Stimulated activated CD8-positive, alpha-beta memory T cell treated with anti-CD3 and anti-CD28 coated beads, Interleukin-15, amount 100 ng/mL, for 4 hours (primary cell): ENCODE data around the gene PRKAG3.

Source experiments
- DNase-seq, 2 donors: peaks; one replicate each; pipeline ENCODE4 v3.0.0-alpha.2; 2020; ENCODE audit warnings: low read depth in 2 of 2

PRKAG3 gene

DNA sequence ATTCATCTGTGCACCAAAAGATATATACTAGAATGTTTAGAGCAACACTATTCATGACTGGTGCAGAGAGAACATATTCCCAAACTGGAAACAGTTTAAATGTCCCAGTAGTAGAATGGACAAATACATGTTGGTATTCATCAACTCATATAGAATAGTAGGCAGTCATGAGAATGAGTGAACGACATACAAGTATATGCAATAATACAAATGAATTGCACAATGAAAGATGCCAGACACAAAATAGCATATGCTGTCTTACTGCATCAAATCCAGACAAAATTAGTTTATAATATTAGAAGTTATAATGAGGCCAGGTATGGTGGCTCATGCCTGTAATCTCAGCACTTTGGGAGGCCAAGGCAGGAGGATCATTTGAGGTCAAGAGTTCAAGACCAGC lies 8.3 kb upstream of the PRKAG3 start:
- no peak for DNase-seq

DNA sequence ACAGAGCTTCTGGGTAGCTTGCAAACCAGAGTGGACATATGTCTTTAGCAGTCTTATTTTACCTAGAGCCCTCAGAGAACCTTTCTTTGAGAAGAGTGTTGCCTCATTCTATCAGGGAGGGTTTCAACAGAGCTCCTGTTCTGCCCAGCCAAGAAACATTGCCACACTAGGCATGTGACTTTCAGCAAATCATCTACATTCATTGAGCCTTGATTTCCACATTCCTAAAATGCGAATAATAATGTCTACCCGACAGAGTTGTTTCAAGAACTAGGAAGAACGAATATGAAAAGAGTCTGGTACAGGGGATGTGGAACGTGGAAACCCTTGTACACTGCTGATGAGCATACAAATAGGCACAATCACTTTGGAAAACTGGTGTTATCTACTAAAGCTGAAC lies 7.8 kb upstream of the PRKAG3 start:
- DNase-seq, result no peak

DNA sequence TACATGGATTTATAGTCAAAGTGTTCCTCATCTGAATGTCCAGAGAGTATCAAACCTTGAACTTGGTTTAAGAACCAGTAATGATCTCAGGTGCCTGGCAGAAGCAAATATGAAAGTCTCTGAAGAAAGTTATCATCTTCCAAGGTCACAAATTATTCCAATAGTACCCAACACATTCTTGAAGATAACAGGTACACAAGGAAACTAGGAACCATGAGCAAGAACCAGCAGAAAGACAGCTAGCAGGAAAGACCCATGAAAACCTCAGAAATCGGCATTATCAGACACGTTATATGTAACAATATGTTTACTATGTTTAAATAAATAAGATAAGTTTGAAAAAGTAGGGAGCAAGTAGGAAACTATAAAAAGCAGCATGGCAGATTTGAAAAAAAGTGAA lies 5.9 kb upstream of the PRKAG3 start:
- DNase-seq, result no peak

GRCh38 chr2:218834685-218835084 lies 3.1 kb upstream of the PRKAG3 start:
- DNase-seq, result no peak

DNA sequence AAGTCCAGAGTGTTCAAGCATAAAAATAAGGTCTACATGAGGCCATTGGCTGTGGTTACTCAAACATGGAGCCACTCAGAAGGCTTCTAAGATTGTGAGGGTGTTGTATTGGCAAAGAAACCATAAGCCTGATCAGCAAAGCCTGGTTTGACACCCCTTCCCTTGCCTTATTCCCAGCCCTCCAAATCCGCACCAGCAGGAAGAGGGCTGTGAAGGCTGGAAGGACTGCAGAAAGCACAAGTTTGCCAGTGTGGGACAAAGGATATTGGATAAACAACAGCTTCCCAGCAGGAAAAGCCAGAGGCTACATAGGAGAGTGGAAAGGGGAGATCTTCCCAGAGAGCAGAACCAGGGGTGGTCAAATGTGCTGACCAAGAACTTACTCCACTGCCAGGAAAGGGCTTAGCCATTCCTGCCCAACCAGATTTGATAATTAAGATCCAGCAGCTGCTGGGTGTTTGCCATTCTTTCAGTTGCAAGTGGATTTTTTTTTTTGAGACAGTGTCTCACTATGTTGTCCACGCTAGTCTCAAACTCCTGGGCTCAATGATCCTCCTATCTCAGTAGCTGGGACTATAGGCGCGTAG lies 1.5 kb upstream of the PRKAG3 start:
- no peak for DNase-seq

GRCh38 chr2:218832520-218832919 lies 917 bp upstream of the PRKAG3 start:
- DNase-seq, result no peak

GRCh38 chr2:218832081-218832480 lies 478 bp upstream of the PRKAG3 start:
- no peak for DNase-seq

DNA sequence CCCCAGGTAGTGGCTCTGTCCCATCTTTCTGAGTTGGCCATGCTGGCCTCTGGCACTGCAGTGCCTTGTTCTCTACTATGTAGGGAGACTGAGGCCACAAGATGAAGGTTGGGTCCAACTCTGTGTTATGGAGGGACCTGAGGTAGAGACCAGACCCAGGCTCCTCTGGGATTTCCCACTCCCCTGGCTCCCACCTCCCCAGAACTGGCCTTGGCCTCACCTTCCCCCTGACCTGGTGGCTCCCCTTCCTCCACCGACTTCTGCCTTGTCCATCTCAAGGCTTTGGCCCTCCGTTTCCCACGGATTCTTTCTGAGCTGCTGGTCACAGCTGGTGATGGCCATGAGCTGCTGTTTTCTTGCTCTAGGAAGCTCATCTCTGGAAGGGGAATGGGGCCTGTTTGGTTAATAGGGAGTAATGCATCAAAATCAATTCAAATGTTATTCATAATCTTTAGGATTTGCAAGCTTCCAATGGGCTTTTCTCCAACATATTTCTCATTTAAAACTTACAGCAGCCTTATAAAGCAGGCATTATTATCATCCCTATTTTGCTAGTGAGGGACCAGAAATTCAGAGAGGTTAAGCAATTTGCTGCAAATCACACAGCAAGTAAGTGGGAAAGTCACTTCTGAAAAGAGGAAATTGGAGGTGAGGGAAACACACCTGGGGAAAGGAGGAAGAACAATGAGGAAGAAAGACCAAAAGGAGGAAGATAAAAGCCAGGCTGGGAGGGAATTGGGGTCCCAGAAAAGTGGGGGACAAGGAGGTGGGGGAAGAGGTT lies 887 bp downstream of the PRKAG3 start:
- no peak for DNase-seq

DNA sequence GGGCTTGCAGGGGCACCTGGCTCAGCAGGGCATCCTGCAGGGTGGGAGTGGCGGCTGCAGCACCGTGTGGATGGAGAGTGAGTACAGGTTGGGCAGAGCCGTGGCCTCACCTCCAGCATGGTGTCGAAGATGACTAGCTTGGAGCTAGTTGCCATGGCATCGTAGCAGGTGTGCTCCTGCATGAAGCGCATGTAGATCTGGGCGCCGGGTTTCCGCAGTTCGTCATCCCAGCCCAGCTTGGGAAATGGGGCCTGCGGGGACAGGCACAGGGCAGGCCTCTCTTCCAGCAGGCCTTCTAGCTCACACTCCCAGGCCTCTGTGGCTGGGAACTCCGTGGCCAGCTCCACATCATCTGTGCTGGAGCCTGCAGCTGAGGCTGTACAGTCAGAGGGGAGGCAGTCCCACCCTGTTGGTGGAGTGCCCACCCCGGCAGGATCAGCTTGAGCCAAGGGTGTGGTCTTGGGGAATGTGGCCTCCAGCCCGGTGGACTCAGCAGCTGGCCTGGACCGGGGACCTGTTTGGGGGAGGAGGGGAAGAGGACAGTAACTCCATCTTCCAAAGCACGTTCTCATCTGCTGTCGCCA lies 1.6 kb downstream of the PRKAG3 start:
- DNase-seq, result no peak

DNA sequence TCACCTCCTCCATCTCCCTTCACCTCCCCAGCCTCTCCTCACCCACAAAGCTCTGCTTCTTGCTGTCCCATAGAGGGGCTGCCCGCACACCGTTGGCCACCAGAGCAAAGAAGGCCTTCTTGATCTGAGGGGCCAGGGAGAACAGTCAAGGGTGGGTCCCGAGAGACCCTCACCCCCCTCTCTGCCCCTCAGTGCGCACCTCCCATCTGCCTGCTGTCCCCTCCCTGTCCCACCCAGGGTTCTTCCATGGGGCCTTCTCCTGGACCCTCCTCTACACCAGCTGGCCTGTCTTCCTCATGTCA lies 3.2 kb downstream of the PRKAG3 start:
- DNase-seq, result no peak

- no peak for DNase-seq
These were observed 3.7 kb downstream of the PRKAG3 start for GRCh38 chr2:218827701-218828476.

GRCh38 chr2:218826791-218827190 lies 4.8 kb downstream of the PRKAG3 start:
- no peak for DNase-seq

- DNase-seq, result no peak
These were observed 7.6 kb downstream of the PRKAG3 start for GRCh38 chr2:218824004-218824403.

- no peak for DNase-seq
These were observed 8.3 kb downstream of the PRKAG3 start for GRCh38 chr2:218823196-218823855.

DNA sequence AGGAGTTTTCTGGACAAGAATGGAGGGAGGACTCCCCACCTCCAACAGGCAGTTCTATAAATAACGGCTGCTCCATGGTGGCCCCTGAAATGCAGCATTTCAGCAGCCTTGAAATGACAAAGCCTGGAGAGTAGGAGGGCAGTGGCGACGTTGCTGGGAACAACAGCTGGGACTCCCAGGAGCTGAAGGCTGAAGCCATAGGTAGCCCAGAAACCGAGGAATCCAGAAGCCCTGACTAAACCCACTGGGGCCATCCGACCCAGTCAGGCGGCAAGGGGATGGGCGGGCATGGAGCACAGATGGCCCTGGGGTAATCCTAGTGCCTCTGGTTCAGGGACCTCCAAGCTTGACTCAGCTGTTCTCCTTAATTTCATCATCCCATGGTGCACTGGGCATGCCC lies 9.0 kb downstream of the PRKAG3 start:
- no peak for DNase-seq

- no peak for DNase-seq
These were observed 9.9 kb downstream of the PRKAG3 start for GRCh38 chr2:218821605-218822211.

DNA sequence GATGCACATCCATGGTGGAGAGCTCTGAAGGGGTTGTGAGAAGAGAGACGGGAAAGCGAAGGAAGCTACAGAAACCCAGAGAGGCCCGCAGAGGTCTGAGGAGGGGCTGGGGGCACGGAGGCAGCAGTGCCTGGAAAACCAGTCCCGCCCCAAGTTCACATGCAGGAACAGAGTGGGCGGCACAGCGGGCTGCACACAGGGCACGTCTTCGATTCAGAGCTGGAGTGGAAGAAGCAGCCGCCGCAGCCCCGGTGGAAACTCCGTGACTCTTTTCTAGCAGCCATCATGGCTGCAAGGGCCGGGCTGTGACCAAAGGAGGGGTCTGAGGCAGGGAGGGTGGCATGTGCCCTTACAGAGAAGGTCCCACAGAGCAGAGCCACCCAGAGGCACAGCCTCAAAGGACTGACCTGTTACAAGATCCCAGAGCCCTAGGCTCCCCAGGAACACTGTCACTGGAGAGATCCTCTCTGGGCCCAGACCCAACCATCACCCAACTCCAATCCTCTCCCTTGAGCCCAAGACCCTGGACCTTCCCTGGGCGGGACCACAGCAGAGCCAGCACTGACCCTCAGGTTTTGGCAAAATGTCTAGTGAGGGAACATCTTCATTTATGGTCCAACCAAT lies 10.7 kb downstream of the PRKAG3 start:
- DNase-seq, result no peak

DNA sequence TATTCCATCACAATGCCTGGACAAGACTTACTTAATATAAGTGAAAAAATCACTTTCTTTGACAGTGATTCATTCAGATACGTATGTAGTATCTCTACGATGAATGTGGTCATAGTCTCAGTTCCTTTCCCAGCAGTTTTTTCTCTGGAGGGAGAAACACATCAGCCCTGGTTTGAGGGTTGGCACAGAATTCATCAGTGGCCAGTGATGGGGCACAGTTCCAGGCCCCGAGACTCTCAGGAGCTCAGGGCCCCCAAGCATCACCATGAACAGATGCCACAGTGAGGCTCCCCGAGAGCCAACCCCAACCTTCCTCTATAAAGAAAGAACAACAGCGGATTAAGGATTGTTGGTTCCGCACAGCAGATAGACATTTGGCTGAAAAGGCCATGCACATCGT lies 12.5 kb downstream of the PRKAG3 start:
- DNase-seq, result no peak

- DNase-seq, result no peak
These were observed 15.0 kb downstream of the PRKAG3 start for GRCh38 chr2:218816561-218817011.

GRCh38 chr2:218815649-218816048 lies 16.0 kb downstream of the PRKAG3 start:
- DNase-seq, result no peak

DNA sequence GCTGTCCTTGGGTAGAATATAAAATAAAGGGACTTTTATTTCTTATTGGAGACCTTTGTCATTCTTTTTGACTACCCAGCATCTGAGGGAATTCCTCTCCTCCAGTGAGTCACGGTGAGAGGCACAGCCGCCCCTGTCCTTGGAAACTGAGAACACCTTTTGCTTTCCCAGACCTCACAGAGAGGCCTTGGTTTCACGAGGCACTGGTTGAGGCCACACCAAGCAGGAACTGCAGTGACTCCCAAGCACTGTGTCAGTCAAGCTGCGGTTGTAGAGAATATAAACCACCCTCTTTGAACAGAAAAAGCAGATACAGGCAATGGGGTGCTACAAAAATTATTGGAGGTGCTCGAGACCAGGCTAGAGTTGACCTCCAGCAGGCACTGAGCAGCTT lies 16.4 kb downstream of the PRKAG3 start:
- no peak for DNase-seq
